Measurements from ENCODE around the gene CNIH1. TPM values are rescaled to one million over a fixed set of nuclear protein-coding genes. Genes with fewer than 3 reads are reported as not detected.
"Not testable (repeated sequence)": the region's sequence is repeated elsewhere in the genome, so short reads cannot be mapped to it uniquely, and the experiment has no call there.

CNIH1 gene
- total and polyA plus RNA-seq, 7 experiments from 2014 or later, result 50.5 to 99.3 (median 59.7) TPM

DNA sequence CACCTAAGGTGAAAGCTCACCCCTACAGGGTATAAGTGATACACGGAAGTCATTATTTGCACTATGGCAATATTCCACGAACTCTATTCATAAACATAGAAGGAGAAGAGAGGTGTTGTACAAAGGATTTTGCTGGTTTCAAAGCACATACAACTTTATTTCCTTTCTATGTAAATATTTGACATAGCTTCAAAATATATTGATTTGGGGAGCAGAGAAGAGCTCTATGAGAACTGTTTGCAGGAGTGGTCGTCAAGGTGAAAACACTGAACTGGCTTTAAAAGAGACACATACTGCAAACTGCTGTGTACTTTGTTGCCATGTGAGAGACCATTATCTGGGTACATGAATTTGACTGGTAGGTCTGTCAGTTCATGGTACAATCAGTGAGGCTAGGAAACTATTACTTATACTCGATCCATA is 16.7 kb downstream of the CNIH1 start:
- Mint-ChIP-seq H3K36me3 (peaks cover 0 to 30% (median 11%) of the 10 kb centered on the region in 5 donors), H3K9me3 (peaks cover 0 to 2% (median 0%) of the 10 kb centered on the region in 11 donors), H3K27ac (no peak overlapping the region), H3K4me3 (no peak overlapping the region), H3K4me1 (peaks cover 0 to 6% (median 2%) of the 10 kb centered on the region in 7 donors), H3K27me3 (no peaks in the 10 kb centered on the region)
- ATAC-seq (no peak), DNase-seq (no peak)
- Histone ChIP-seq H3K4me1 (ENCODE audit: control insufficient read depth in 2 of 2, insufficient read depth in 2 of 2, low read length in 2 of 2) (no peaks in the 10 kb centered on the region), H3K27me3 (ENCODE audit: control insufficient read depth in 2 of 2, insufficient read depth in 2 of 2, low read length in 2 of 2) (no peaks in the 10 kb centered on the region), H3K27ac (ENCODE audit: low read depth, low read length) (no peak overlapping the region), H3K9me3 (ENCODE audit: control insufficient read depth in 2 of 3, low read length in 3 of 3) (no peaks in the 10 kb centered on the region), H3K36me3 (ENCODE audit: control insufficient read depth in 2 of 3, insufficient read depth in 3 of 3, low read length in 3 of 3) (peaks cover 4 to 33% (median 4%) of the 10 kb centered on the region in 3 experiments), H3K4me3 (ENCODE audit: low read length) (no peak overlapping the region)
- intact Hi-C loops (cut with micrococcal nuclease), result no loop called here
- CTCF ChIA-PET, result no interaction called here
- POLR2A ChIA-PET, result no interaction called here

DNA sequence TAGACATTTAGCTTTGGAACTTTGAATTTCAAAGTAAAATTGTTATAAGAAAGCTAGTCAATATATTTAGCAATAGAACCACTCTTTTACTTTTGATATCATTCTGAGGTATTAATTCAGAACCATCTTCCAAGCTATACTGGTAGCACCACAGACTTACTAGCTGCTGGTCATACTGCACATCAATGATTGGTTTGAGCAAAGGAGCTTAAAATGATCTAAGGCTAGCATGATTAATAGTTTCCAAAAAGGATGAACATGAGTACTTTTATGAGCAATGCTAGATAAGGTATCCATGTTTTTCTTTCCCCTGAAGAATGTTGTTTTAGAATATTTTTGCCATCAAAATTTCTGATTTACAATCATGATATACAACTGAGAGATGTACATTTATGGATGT is 17.2 kb downstream of the CNIH1 start:
- H3K27ac Mint-ChIP-seq, result no peak overlapping the region
- intact Hi-C loops (cut with micrococcal nuclease), result no loop called here
- Histone ChIP-seq H3K4me3 (ENCODE audit: low read length) (no peak overlapping the region), H3K9me3 (ENCODE audit: control insufficient read depth in 2 of 3, low read length in 3 of 3) (no peaks in the 10 kb centered on the region), H3K4me1 (ENCODE audit: control insufficient read depth in 2 of 2, insufficient read depth in 2 of 2, low read length in 2 of 2) (no peaks in the 10 kb centered on the region), H3K27ac (ENCODE audit: low read depth, low read length) (no peak overlapping the region), H3K27me3 (ENCODE audit: control insufficient read depth in 2 of 2, insufficient read depth in 2 of 2, low read length in 2 of 2) (no peaks in the 10 kb centered on the region), H3K36me3 (ENCODE audit: control insufficient read depth in 2 of 3, insufficient read depth in 3 of 3, low read length in 3 of 3) (peaks cover 4 to 28% (median 4%) of the 10 kb centered on the region in 3 experiments)
- H3K36me3 Mint-ChIP-seq, result peaks cover 0 to 26% (median 9%) of the 10 kb centered on the region in 5 donors
- ATAC-seq (no peak), DNase-seq (no peak)
- peaks cover 0 to 6% (median 2%) of the 10 kb centered on the region in 7 donors for H3K4me1 Mint-ChIP-seq
- H3K9me3 Mint-ChIP-seq, result peaks cover 0 to 2% (median 0%) of the 10 kb centered on the region in 11 donors
- no peak overlapping the region for H3K4me3 Mint-ChIP-seq
- ChIA-PET CTCF (no interaction called here), POLR2A (no interaction called here)
- no peaks in the 10 kb centered on the region for H3K27me3 Mint-ChIP-seq

DNA sequence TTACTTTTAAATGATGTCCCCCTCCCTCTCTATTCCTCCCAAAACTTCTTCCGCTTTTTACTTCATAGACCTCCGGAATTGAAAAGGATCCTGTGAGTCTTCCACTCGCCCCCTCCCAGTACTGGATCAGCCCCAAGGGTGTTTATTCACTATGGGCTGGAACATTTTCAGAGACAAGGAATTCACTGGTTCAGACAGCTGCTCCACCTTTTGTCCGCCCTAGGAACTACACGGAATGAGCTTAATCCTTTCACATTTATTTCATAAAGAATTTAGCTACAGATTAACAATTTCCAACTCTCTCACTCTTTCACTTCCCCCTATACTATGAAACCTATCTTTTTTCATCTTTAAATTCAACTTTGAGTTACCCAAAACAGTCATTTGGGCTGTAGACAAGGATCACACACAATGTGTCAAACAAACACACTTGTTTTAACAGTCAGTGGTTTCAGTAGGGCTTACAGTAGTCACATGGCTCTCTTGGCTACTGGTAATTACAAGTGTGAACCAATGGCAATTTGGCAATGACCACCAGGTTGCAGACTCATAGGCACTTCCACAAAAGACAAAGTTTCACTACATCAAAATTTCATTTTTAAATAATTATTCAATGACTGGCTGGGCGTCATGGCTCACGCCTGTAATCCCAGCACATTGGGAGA is 20.6 kb downstream of the CNIH1 start:
- Mint-ChIP-seq H3K27me3 (no peaks in the 10 kb centered on the region), H3K4me3 (no peak overlapping the region), H3K27ac (peak overlapping the region in 5 of 9 donors; percentile 8 to 66 (median 58)), H3K9me3 (peaks cover 0 to 2% (median 0%) of the 10 kb centered on the region in 11 donors), H3K4me1 (peaks cover 0 to 6% (median 2%) of the 10 kb centered on the region in 7 donors), H3K36me3 (peaks cover 0 to 11% (median 6%) of the 10 kb centered on the region in 5 donors)
- H3K36me3 ChIP-seq (ENCODE audit: control insufficient read depth in 2 of 3, insufficient read depth in 3 of 3, low read length in 3 of 3), result peaks cover 0 to under 1% (median 0%) of the 10 kb centered on the region in 3 experiments
- peak; percentile 53 for ATAC-seq
- H3K4me3 ChIP-seq (ENCODE audit: low read length), result no peak overlapping the region
- peak in 4 of 9 donors; percentile 7 to 27 (median 11) for DNase-seq
- no peaks in the 10 kb centered on the region for H3K9me3 ChIP-seq (ENCODE audit: control insufficient read depth in 2 of 3, low read length in 3 of 3)
- no peak overlapping the region for H3K27ac ChIP-seq (ENCODE audit: low read depth, low read length)
- H3K4me1 ChIP-seq (ENCODE audit: control insufficient read depth in 2 of 2, insufficient read depth in 2 of 2, low read length in 2 of 2), result no peaks in the 10 kb centered on the region
- CTCF ChIA-PET, result interaction anchor here (1.1 kb wide), 1 partner anchor 54 kb away, joined by 3 read pairs; no protein-coding TSS in a partner anchor
- H3K27me3 ChIP-seq (ENCODE audit: control insufficient read depth in 2 of 2, insufficient read depth in 2 of 2, low read length in 2 of 2), result no peaks in the 10 kb centered on the region
- intact Hi-C loops (cut with micrococcal nuclease), result loop anchor here in 1 of 2 donors (1.0 kb wide), 1 partner anchor 54 kb away; no protein-coding TSS in a partner anchor
- POLR2A ChIA-PET, result no interaction called here

DNA sequence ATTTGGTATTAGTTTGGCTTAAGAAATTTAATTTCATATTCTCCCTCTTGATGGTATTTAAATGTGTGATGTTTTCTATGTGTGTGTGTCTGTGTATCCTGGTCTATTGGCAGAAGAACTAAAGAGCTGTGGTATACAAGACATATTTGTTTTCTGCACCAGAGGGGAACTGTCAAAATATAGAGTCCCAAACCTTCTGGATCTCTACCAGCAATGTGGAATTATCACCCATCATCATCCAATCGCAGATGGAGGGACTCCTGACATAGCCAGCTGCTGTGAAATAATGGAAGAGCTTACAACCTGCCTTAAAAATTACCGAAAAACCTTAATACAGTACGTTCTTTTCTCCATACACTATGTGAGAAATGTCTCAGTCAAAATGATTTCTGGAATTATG is 29.8 kb downstream of the CNIH1 start:
- Mint-ChIP-seq H3K4me1 (peaks cover 0 to 3% (median 0%) of the 10 kb centered on the region in 7 donors), H3K27me3 (no peaks in the 10 kb centered on the region), H3K36me3 (peaks cover 4 to 27% (median 17%) of the 10 kb centered on the region in 5 donors), H3K27ac (no peak overlapping the region), H3K4me3 (no peak overlapping the region), H3K9me3 (no peaks in the 10 kb centered on the region)
- Histone ChIP-seq H3K36me3 (ENCODE audit: control insufficient read depth in 2 of 3, insufficient read depth in 3 of 3, low read length in 3 of 3) (no peaks in the 10 kb centered on the region), H3K27ac (ENCODE audit: low read depth, low read length) (no peak overlapping the region), H3K4me1 (ENCODE audit: control insufficient read depth in 2 of 2, insufficient read depth in 2 of 2, low read length in 2 of 2) (no peaks in the 10 kb centered on the region), H3K4me3 (ENCODE audit: low read length) (no peak overlapping the region), H3K9me3 (ENCODE audit: control insufficient read depth in 2 of 3, low read length in 3 of 3) (no peaks in the 10 kb centered on the region), H3K27me3 (ENCODE audit: control insufficient read depth in 2 of 2, insufficient read depth in 2 of 2, low read length in 2 of 2) (no peaks in the 10 kb centered on the region)
- ChIA-PET CTCF (no interaction called here), POLR2A (no interaction called here)
- DNase-seq, result no peak
- intact Hi-C loops (cut with micrococcal nuclease), result no loop called here
- no peak for ATAC-seq

DNA sequence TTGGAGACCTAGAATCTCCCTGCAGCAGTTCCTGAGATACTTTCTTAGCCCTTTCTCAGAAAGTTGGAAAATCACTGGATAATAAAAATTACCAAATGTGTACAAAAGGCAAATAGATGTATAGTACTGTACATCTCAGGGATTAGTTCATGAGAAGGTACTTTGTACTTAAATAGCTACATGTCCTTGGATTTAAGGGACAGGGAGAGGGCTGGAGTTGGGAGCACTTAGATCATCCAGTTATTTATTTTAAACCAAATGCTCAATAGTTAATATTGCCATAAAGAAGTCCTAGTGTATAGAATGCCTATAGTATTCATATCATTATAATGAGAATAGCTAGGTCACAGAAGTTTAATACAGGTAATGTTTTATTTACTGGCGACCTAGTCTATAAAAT is 31.0 kb downstream of the CNIH1 start:
- H3K27me3 ChIP-seq (ENCODE audit: control insufficient read depth in 2 of 2, insufficient read depth in 2 of 2, low read length in 2 of 2), result no peaks in the 10 kb centered on the region
- POLR2A ChIA-PET, result no interaction called here
- Mint-ChIP-seq H3K36me3 (peaks cover 4 to 36% (median 25%) of the 10 kb centered on the region in 5 donors), H3K4me3 (no peak overlapping the region), H3K27me3 (no peaks in the 10 kb centered on the region), H3K4me1 (peaks cover 0 to 10% (median 0%) of the 10 kb centered on the region in 7 donors), H3K9me3 (no peaks in the 10 kb centered on the region), H3K27ac (no peak overlapping the region)
- DNase-seq (no peak), ATAC-seq (no peak)
- no peaks in the 10 kb centered on the region for H3K9me3 ChIP-seq (ENCODE audit: control insufficient read depth in 2 of 3, low read length in 3 of 3)
- CTCF ChIA-PET, result interaction anchor here (0.6 kb wide), 1 partner anchor 14 kb away, joined by 3 read pairs; the partner anchor contains the start of gene CDKN3
- H3K4me1 ChIP-seq (ENCODE audit: control insufficient read depth in 2 of 2, insufficient read depth in 2 of 2, low read length in 2 of 2), result no peaks in the 10 kb centered on the region
- no peak overlapping the region for H3K4me3 ChIP-seq (ENCODE audit: low read length)
- intact Hi-C loops (cut with micrococcal nuclease), result no loop called here
- no peak overlapping the region for H3K27ac ChIP-seq (ENCODE audit: low read depth, low read length)
- H3K36me3 ChIP-seq (ENCODE audit: control insufficient read depth in 2 of 3, insufficient read depth in 3 of 3, low read length in 3 of 3), result no peaks in the 10 kb centered on the region

DNA sequence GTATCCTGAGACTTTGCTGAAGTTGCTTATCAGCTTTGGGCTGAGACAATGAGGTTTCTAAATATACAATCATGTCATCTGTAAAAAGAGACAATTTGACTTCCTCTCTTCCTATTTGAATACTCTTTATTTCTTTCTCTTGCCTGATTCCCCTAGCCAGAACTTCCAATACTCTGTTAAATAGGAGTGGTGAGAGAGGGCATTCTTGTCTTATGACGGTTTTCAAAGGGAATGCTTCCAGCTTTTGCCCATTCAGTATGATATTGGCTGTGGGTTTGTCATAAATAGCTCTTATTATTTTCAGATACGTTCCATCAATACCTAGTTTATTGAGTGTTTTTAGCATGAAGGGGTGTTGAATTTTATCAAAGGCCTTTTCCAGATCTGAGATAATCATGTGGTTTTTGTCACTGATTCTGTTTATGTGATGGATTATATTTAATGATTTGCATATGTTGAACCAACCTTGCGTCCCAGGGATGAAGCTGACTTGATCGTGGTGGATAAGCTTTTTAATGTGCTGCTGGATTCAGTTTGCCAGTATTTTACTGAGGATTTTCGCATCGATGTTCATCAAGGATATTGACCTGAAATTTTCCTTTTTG is 37.7 kb downstream of the CNIH1 start:
- Mint-ChIP-seq H3K4me1 (peaks cover 0 to 43% (median 2%) of the 10 kb centered on the region in 7 donors), H3K36me3 (peaks cover 4 to 56% (median 23%) of the 10 kb centered on the region in 5 donors)
- H3K27me3 ChIP-seq (ENCODE audit: control insufficient read depth in 2 of 2, insufficient read depth in 2 of 2, low read length in 2 of 2); H3K4me3 Mint-ChIP-seq; H3K4me1 ChIP-seq (ENCODE audit: control insufficient read depth in 2 of 2, insufficient read depth in 2 of 2, low read length in 2 of 2); H3K27ac ChIP-seq (ENCODE audit: low read depth, low read length); H3K9me3 ChIP-seq (ENCODE audit: control insufficient read depth in 2 of 3, low read length in 3 of 3); H3K9me3 Mint-ChIP-seq; H3K4me3 ChIP-seq (ENCODE audit: low read length); H3K36me3 ChIP-seq (ENCODE audit: control insufficient read depth in 2 of 3, insufficient read depth in 3 of 3, low read length in 3 of 3); ATAC-seq; H3K27me3 Mint-ChIP-seq; intact Hi-C loops (cut with micrococcal nuclease); H3K27ac Mint-ChIP-seq; DNase-seq; CTCF ChIA-PET; POLR2A ChIA-PET: not testable (repeated sequence)
